ENCODE results near the gene FUT7. TPM values are rescaled to one million over a fixed set of nuclear protein-coding genes. Genes with fewer than 3 reads are reported as not detected.

The FUT7 gene
- total RNA-seq: 1 to 10 TPM in 1 of 2 experiments, under 1 TPM in 1; 0.85 to 1.3 TPM

DNA sequence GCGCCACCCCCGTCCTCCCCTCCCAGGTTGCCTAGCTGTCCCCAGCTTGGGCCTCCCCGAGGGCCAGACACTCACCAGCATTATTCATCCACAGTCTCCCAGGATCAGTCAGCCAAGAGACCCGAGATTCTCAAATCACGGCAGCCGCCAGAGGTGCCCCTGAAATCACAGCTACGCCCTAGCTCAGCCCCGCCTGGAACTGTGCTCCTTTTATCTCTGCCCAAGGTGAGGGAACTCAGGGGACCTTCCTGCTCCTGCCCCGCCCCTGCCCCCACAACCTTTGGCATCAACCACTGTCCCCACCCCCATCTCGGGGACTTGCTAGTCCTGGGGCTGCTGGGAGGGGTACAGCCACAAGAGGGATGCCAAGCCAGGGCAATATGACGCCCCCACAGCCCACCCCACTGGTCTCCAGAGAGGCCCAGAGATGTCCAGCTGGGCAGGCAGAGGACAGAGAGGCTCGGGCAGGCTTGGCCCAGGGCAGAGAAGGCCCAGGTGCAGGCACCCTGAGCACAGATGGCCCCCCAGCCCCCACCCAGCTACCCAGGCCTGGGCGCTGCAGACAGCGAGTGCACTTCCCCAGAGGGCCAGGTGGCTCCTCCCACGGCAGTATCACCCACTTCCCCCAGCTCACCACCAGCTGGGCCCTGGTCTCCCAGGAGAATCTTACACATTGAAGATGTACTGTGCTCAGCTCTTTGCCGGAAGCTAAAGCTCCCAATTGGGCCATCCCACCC is at the start of gene FUT7:
FUT7 (minus strand) TSS at position 185 of the 737 bp plus-strand sequence; CDS start at position 88, 97 bp downstream.
- ChIA-PET CTCF (interaction anchor here (0.9 to 5.0 kb wide), 9 partner anchors 15 to 224 kb away, joined by 3 to 73 read pairs (median 4); partner anchors contain the start of genes AJM1, MAN1B1, NPDC1 and RABL6), POLR2A (interaction anchor here (0.6 kb wide), 1 partner anchor 300 kb away, joined by 3 read pairs; no protein-coding TSS in a partner anchor)
- Mint-ChIP-seq H3K4me3 (peak within 1 kb of the TSS; percentile 48), H3K36me3 (no peaks in the 10 kb centered on the region), H3K27me3 (no peaks in the 10 kb centered on the region), H3K4me1 (ENCODE audit: low read depth) (peaks cover 57% of the 10 kb centered on the region), H3K27ac (peak within 1 kb of the TSS; percentile 72), H3K9me3 (no peaks in the 10 kb centered on the region)
- peak; percentile 76 for DNase-seq
- intact Hi-C loops (cut with micrococcal nuclease): loop anchor here (5.0 to 10.0 kb wide), 2 partner anchors 35 to 87 kb away; partner anchors contain the start of genes C8G, CLIC3 and FBXW5

DNA sequence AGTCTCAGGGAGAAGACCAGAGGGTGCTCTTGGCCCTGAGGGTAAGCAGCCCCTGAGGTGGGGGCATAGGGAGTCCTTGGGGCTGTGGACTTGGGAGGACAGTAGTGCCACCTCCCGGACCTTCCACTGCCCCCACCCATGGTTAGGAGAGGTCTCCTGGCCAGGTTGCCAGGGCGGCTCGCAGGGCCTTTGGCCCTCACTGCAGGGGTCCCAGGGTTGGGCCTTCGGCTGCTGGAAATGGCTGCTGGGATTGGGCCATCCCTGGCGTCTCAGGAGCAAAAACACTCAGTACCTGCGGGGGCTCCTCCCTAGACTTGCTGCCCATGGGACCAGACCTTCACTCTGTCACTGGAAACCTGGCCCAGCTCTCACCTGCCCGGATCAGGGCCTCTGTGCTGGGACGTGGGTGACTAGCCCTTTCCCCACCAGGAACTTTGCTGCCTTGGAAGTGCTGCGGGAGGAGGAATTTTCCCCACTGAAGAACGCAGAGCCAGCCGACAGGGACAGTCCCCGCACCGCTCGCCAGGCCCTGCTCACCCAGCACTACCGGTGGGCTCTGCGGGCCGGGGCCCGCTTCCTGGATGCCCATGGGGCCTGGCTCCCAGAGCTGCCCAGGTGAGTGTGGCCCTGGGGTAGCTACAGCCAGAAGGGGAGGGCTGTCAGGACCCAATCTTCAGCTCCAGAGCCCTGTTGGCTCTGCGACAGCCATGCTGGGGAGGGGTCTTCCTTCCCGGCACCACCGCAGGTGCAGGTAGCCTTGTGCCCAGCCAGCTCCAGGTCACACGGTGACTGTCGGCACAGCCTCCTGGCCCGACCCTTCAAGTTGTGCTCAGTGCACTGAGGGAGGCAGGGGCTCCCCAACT is 48.6 kb upstream of the FUT7 start:
- no peaks in the 10 kb centered on the region for H3K27me3 Mint-ChIP-seq
- ChIA-PET POLR2A (no interaction called here), CTCF (interaction anchor here (1.2 to 1.5 kb wide), 2 partner anchors 16 to 51 kb away, joined by 3 to 4 read pairs; no protein-coding TSS in a partner anchor)
- no peak overlapping the region for H3K4me3 Mint-ChIP-seq
- no peak for DNase-seq
- no peaks in the 10 kb centered on the region for H3K9me3 Mint-ChIP-seq
- H3K4me1 Mint-ChIP-seq (ENCODE audit: low read depth): peaks cover 15% of the 10 kb centered on the region
- intact Hi-C loops (cut with micrococcal nuclease): no loop called here
- H3K27ac Mint-ChIP-seq: no peak overlapping the region
- H3K36me3 Mint-ChIP-seq: no peaks in the 10 kb centered on the region

- CTCF ChIA-PET: no interaction called here
- intact Hi-C loops (cut with micrococcal nuclease): no loop called here
- Mint-ChIP-seq H3K9me3 (no peaks in the 10 kb centered on the region), H3K4me1 (ENCODE audit: low read depth) (peaks cover 9% of the 10 kb centered on the region), H3K27me3 (no peaks in the 10 kb centered on the region), H3K4me3 (no peak overlapping the region), H3K27ac (no peak overlapping the region), H3K36me3 (no peaks in the 10 kb centered on the region)
- DNase-seq: no peak
- POLR2A ChIA-PET: no interaction called here
Observed at GRCh38 chr9:137079401-137079787, 47.5 kb upstream of the FUT7 start.

GRCh38 chr9:137078701-137079400 is 47.0 kb upstream of the FUT7 start:
- Mint-ChIP-seq H3K4me1 (ENCODE audit: low read depth) (peaks cover 6% of the 10 kb centered on the region), H3K4me3 (peak overlapping the region; percentile 26), H3K9me3 (no peaks in the 10 kb centered on the region), H3K36me3 (no peaks in the 10 kb centered on the region), H3K27me3 (no peaks in the 10 kb centered on the region), H3K27ac (no peak overlapping the region)
- ChIA-PET POLR2A (no interaction called here), CTCF (interaction anchor here (3.4 kb wide), 1 partner anchor 12 kb away, joined by 25 read pairs; no protein-coding TSS in a partner anchor)
- intact Hi-C loops (cut with micrococcal nuclease): no loop called here
- no peak for DNase-seq

- H3K36me3 Mint-ChIP-seq: no peaks in the 10 kb centered on the region
- no peak overlapping the region for H3K27ac Mint-ChIP-seq
- H3K9me3 Mint-ChIP-seq: no peaks in the 10 kb centered on the region
- DNase-seq: peak; percentile 48
- ChIA-PET POLR2A (interaction anchor here (0.6 to 2.1 kb wide), 3 partner anchors 8 to 18 kb away, joined by 3 to 10 read pairs (median 3); partner anchors contain the start of gene MAN1B1), CTCF (interaction anchor here (0.7 to 3.4 kb wide), 4 partner anchors 11 to 31 kb away, joined by 3 to 25 read pairs (median 3); no protein-coding TSS in a partner anchor)
- intact Hi-C loops (cut with micrococcal nuclease): loop anchor here (1.0 kb wide), 1 partner anchor 8 kb away; the partner anchor contains the start of gene MAN1B1
- peak overlapping the region; percentile 65 for H3K4me3 Mint-ChIP-seq
- H3K4me1 Mint-ChIP-seq (ENCODE audit: low read depth): no peaks in the 10 kb centered on the region
- H3K27me3 Mint-ChIP-seq: no peaks in the 10 kb centered on the region
Observed at GRCh38 chr9:137077758-137078693, 46.1 kb upstream of the FUT7 start.

DNA sequence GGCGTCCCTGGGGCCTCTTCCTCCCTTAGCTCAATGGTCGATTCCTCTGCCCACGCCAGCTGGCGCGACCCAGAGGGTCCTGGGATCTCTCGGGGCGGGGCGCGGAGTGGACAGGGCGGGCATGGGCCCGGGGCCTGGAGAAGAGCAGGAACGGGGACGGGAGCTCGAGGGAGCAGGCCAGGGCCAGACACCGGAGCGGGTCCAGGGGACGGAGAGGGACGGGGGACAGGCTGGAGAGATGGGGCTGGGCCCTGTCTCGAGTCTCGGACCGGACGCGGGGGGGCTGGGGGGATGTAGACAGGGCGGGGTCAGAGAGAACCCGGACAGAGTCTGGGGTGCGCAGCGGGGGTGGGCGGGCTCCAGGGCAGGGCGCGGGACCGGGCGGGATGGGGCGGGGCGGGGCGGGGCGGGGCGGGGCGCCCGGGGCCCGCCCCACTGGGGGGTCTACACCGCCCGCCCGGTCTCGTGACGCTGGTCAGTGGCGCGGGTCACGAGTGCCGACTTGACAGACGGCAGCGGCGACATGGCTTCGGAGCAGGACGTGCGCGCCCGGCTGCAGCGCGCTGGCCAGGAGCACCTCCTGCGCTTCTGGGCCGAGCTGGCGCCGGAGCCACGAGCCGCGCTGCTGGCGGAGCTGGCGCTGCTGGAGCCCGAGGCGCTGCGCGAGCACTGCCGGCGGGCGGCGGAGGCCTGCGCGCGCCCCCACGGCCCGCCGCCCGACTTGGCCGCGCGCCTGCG is 45.3 kb upstream of the FUT7 start, which contains the start of gene UAP1L1:
UAP1L1 (plus strand) TSS at position 508 of the 738 bp plus-strand sequence; CDS start at position 524, 16 bp downstream.
- Mint-ChIP-seq H3K27ac (no peak within 1 kb of the TSS), H3K9me3 (no peaks in the 10 kb centered on the region), H3K27me3 (no peaks in the 10 kb centered on the region), H3K4me3 (peak within 1 kb of the TSS; percentile 65), H3K36me3 (no peaks in the 10 kb centered on the region), H3K4me1 (ENCODE audit: low read depth) (no peaks in the 10 kb centered on the region)
- CTCF ChIA-PET: interaction anchor here (0.7 to 3.4 kb wide), 7 partner anchors 10 to 48 kb away, joined by 3 to 25 read pairs (median 3); partner anchors contain the start of gene ABCA2
- POLR2A ChIA-PET: interaction anchor here (0.6 to 2.1 kb wide), 4 partner anchors 9 to 237 kb away, joined by 3 to 10 read pairs (median 3); partner anchors contain the start of gene MAN1B1
- peak; percentile 68 for DNase-seq
- intact Hi-C loops (cut with micrococcal nuclease): loop anchor here (1.0 kb wide), 1 partner anchor 9 kb away; the partner anchor contains the start of gene MAN1B1

DNA sequence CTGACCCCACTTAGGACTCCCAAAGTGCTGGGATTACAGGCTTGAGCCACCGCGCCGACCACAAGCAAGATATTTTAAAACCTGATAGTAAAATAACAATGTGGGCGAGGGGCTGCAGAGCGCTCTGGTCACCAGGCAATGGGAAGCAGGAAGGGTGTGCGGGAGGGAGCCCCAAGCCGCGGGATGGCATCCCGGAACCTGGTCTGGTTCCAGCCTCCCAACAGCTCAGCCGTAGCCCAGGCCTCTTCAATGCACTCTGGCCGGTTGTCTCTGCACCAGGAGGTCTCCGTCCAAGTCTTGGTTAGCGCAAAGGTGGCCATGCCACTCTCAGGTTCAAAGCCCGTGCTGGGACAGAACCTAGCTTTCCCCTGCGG is 44.7 kb upstream of the FUT7 start:
- intact Hi-C loops (cut with micrococcal nuclease): loop anchor here (1.0 kb wide), 1 partner anchor 10 kb away; the partner anchor contains the start of gene MAN1B1
- H3K27me3 Mint-ChIP-seq: no peaks in the 10 kb centered on the region

GRCh38 chr9:137075275-137075775 is 43.4 kb upstream of the FUT7 start:
- POLR2A ChIA-PET: no interaction called here
- CTCF ChIA-PET: interaction anchor here (1.1 to 3.1 kb wide), 4 partner anchors 11 to 46 kb away, joined by 3 to 10 read pairs (median 7); partner anchors contain the start of genes ABCA2 and NPDC1
- H3K27me3 Mint-ChIP-seq: no peaks in the 10 kb centered on the region

More for the DNA sequence above, 44.7 kb upstream of the FUT7 start:
- Mint-ChIP-seq H3K9me3 (no peaks in the 10 kb centered on the region), H3K27ac (no peak overlapping the region), H3K4me3 (peak overlapping the region; percentile 59), H3K4me1 (ENCODE audit: low read depth) (no peaks in the 10 kb centered on the region), H3K36me3 (no peaks in the 10 kb centered on the region)
- DNase-seq: no peak
- POLR2A ChIA-PET: interaction anchor here (0.6 to 2.1 kb wide), 2 partner anchors 9 to 237 kb away, joined by 3 to 10 read pairs; partner anchors contain the start of gene MAN1B1
- CTCF ChIA-PET: interaction anchor here (0.8 to 3.4 kb wide), 4 partner anchors 10 to 48 kb away, joined by 3 to 25 read pairs (median 10); partner anchors contain the start of gene ABCA2

GRCh38 chr9:137074657-137075274 is 42.9 kb upstream of the FUT7 start:
- Mint-ChIP-seq H3K27me3 (no peaks in the 10 kb centered on the region), H3K27ac (peak overlapping the region; percentile 9), H3K36me3 (no peaks in the 10 kb centered on the region), H3K4me1 (ENCODE audit: low read depth) (peaks cover 4% of the 10 kb centered on the region), H3K4me3 (no peak overlapping the region), H3K9me3 (no peaks in the 10 kb centered on the region)
- intact Hi-C loops (cut with micrococcal nuclease): loop anchor here (5.0 kb wide), 1 partner anchor 527 kb away; the partner anchor contains the start of gene NOTCH1
- ChIA-PET CTCF (interaction anchor here (1.1 to 3.1 kb wide), 4 partner anchors 11 to 46 kb away, joined by 3 to 10 read pairs (median 7); partner anchors contain the start of genes ABCA2 and NPDC1), POLR2A (no interaction called here)
- no peak for DNase-seq

More at GRCh38 chr9:137075275-137075775, 43.4 kb upstream of the FUT7 start:
- no peaks in the 10 kb centered on the region for H3K9me3 Mint-ChIP-seq
- intact Hi-C loops (cut with micrococcal nuclease): no loop called here
- no peak overlapping the region for H3K4me3 Mint-ChIP-seq
- no peak overlapping the region for H3K27ac Mint-ChIP-seq
- peaks cover 4% of the 10 kb centered on the region for H3K4me1 Mint-ChIP-seq (ENCODE audit: low read depth)
- no peak for DNase-seq
- no peaks in the 10 kb centered on the region for H3K36me3 Mint-ChIP-seq

Data from activated CD4-positive, alpha-beta memory T cell treated with anti-CD3 and anti-CD28 coated beads for 36 hours (primary cell).